ENCODE data around the gene FEZF1.

FEZF1 gene

GRCh38 chr7:122304319-122304975, at the start of gene FEZF1:
FEZF1 (minus strand) TSS chr7:122304750; CDS start chr7:122304437, 313 bp downstream.
- no peak for DNase-seq (ENCODE audit: low read depth in 3 of 3, low spot score in 1 of 3)

GRCh38 chr7:122352454-122352853, 47.9 kb upstream of the FEZF1 start:
- DNase-seq (ENCODE audit: low read depth in 3 of 3, low spot score in 1 of 3), result no peak

- no peak for DNase-seq (ENCODE audit: low read depth in 3 of 3, low spot score in 1 of 3)
These were observed 46.2 kb upstream of the FEZF1 start for GRCh38 chr7:122350701-122351100.

- no peak for DNase-seq (ENCODE audit: low read depth in 3 of 3, low spot score in 1 of 3)
These were observed 39.7 kb upstream of the FEZF1 start for GRCh38 chr7:122344303-122344620.

GRCh38 chr7:122343601-122344302, 39.2 kb upstream of the FEZF1 start:
- no peak for DNase-seq (ENCODE audit: low read depth in 3 of 3, low spot score in 1 of 3)

GRCh38 chr7:122340427-122340826, 35.9 kb upstream of the FEZF1 start:
- DNase-seq (ENCODE audit: low read depth in 3 of 3, low spot score in 1 of 3), result no peak

GRCh38 chr7:122339145-122339904, 34.8 kb upstream of the FEZF1 start:
- no peak for DNase-seq (ENCODE audit: low read depth in 3 of 3, low spot score in 1 of 3)

- no peak for DNase-seq (ENCODE audit: low read depth in 3 of 3, low spot score in 1 of 3)
These were observed 32.5 kb upstream of the FEZF1 start for GRCh38 chr7:122337011-122337410.

- DNase-seq (ENCODE audit: low read depth in 3 of 3, low spot score in 1 of 3), result no peak
These were observed 24.7 kb upstream of the FEZF1 start for GRCh38 chr7:122329145-122329802.

GRCh38 chr7:122327969-122328368, 23.4 kb upstream of the FEZF1 start:
- DNase-seq (ENCODE audit: low read depth in 3 of 3, low spot score in 1 of 3), result no peak

GRCh38 chr7:122316467-122317388, 12.2 kb upstream of the FEZF1 start:
- DNase-seq (ENCODE audit: low read depth in 3 of 3, low spot score in 1 of 3), result no peak

GRCh38 chr7:122315507-122316466, 11.2 kb upstream of the FEZF1 start:
- no peak for DNase-seq (ENCODE audit: low read depth in 3 of 3, low spot score in 1 of 3)

GRCh38 chr7:122314284-122314683, 9.7 kb upstream of the FEZF1 start:
- DNase-seq (ENCODE audit: low read depth in 3 of 3, low spot score in 1 of 3), result no peak

- DNase-seq (ENCODE audit: low read depth in 3 of 3, low spot score in 1 of 3), result no peak
These were observed 8.2 kb upstream of the FEZF1 start for GRCh38 chr7:122312789-122313188.

GRCh38 chr7:122311734-122312450, 7.3 kb upstream of the FEZF1 start:
- DNase-seq (ENCODE audit: low read depth in 3 of 3, low spot score in 1 of 3), result no peak

- DNase-seq (ENCODE audit: low read depth in 3 of 3, low spot score in 1 of 3), result no peak
These were observed 6.6 kb upstream of the FEZF1 start for GRCh38 chr7:122311050-122311700.

GRCh38 chr7:122310119-122311021, 5.8 kb upstream of the FEZF1 start:
- no peak for DNase-seq (ENCODE audit: low read depth in 3 of 3, low spot score in 1 of 3)

Data from stimulated activated CD4-positive, alpha-beta T cell treated with anti-CD3 and anti-CD28 coated beads, TNF-alpha, amount 100 ng/mL, for 1 hour (primary cell).